ENCODE data around the gene TEDC2.

The TEDC2 gene

GRCh38 chr16:2459647-2460390, at the start of gene TEDC2:
TSS of gene TEDC2 (plus strand) at chr16:2460109. CDS start at chr16:2460145, 36 bp downstream.
- Histone ChIP-seq H3K9ac (ENCODE audit: insufficient read length, low read depth) (peak within 1 kb of the TSS; percentile 89), H3K9me3 (ENCODE audit: insufficient read depth, low read length) (no peaks in the 10 kb centered on the region), H3K4me1 (ENCODE audit: insufficient read depth, insufficient read length) (peaks cover 43% of the 10 kb centered on the region), H3K4me3 (ENCODE audit: insufficient read length, low read depth) (peak within 1 kb of the TSS; percentile 72), H3K27me3 (ENCODE audit: insufficient read depth, insufficient read length) (no peaks in the 10 kb centered on the region), H3K36me3 (ENCODE audit: insufficient read depth, insufficient read length, low read length) (peaks cover 75% of the 10 kb centered on the region)
- TF ChIP-seq ZNF274 (IDR thresholded peaks at IDR 0.05; ENCODE audit: low read depth, low read length) (no peak), SUZ12 (IDR thresholded peaks at IDR 0.05; ENCODE audit: extremely low read depth, insufficient read depth, insufficient read length) (no peak), YY1 (IDR thresholded peaks at IDR 0.05; ENCODE audit: insufficient read depth, insufficient read length) (no peak)
- DNase-seq (ENCODE audit: low read depth, low spot score): peak; percentile 96

GRCh38 chr16:2415085-2415484, 44.8 kb upstream of the TEDC2 start:
- no peak overlapping the region for H3K9ac ChIP-seq (ENCODE audit: insufficient read length, low read depth)
- DNase-seq (ENCODE audit: low read depth, low spot score): no peak
- H3K36me3 ChIP-seq (ENCODE audit: insufficient read depth, insufficient read length, low read length): no peaks in the 10 kb centered on the region

GRCh38 chr16:2420035-2420434, 39.9 kb upstream of the TEDC2 start:
- TF ChIP-seq ZNF274 (IDR thresholded peaks at IDR 0.05; ENCODE audit: low read depth, low read length) (no peak), SUZ12 (IDR thresholded peaks at IDR 0.05; ENCODE audit: extremely low read depth, insufficient read depth, insufficient read length) (no peak), YY1 (IDR thresholded peaks at IDR 0.05; ENCODE audit: insufficient read depth, insufficient read length) (no peak)
- H3K4me3 ChIP-seq (ENCODE audit: insufficient read length, low read depth): no peak overlapping the region
- H3K9me3 ChIP-seq (ENCODE audit: insufficient read depth, low read length): no peaks in the 10 kb centered on the region

More at GRCh38 chr16:2415085-2415484, 44.8 kb upstream of the TEDC2 start:
- TF ChIP-seq SUZ12 (IDR thresholded peaks at IDR 0.05; ENCODE audit: extremely low read depth, insufficient read depth, insufficient read length) (no peak), YY1 (IDR thresholded peaks at IDR 0.05; ENCODE audit: insufficient read depth, insufficient read length) (no peak), ZNF274 (IDR thresholded peaks at IDR 0.05; ENCODE audit: low read depth, low read length) (no peak)
- Histone ChIP-seq H3K4me3 (ENCODE audit: insufficient read length, low read depth) (no peak overlapping the region), H3K27me3 (ENCODE audit: insufficient read depth, insufficient read length) (no peaks in the 10 kb centered on the region), H3K9me3 (ENCODE audit: insufficient read depth, low read length) (no peaks in the 10 kb centered on the region), H3K4me1 (ENCODE audit: insufficient read depth, insufficient read length) (no peaks in the 10 kb centered on the region)

GRCh38 chr16:2422123-2422867, 37.6 kb upstream of the TEDC2 start:
- no peak for DNase-seq (ENCODE audit: low read depth, low spot score)
- H3K9ac ChIP-seq (ENCODE audit: insufficient read length, low read depth): no peak overlapping the region
- H3K27me3 ChIP-seq (ENCODE audit: insufficient read depth, insufficient read length): no peaks in the 10 kb centered on the region
- H3K9me3 ChIP-seq (ENCODE audit: insufficient read depth, low read length): no peaks in the 10 kb centered on the region
- H3K36me3 ChIP-seq (ENCODE audit: insufficient read depth, insufficient read length, low read length): no peaks in the 10 kb centered on the region
- no peak overlapping the region for H3K4me3 ChIP-seq (ENCODE audit: insufficient read length, low read depth)
- no peak for TF ChIP-seq SUZ12 (IDR thresholded peaks at IDR 0.05; ENCODE audit: extremely low read depth, insufficient read depth, insufficient read length)
- no peak for TF ChIP-seq YY1 (IDR thresholded peaks at IDR 0.05; ENCODE audit: insufficient read depth, insufficient read length)
- no peak for TF ChIP-seq ZNF274 (IDR thresholded peaks at IDR 0.05; ENCODE audit: low read depth, low read length)
- peaks cover 15% of the 10 kb centered on the region for H3K4me1 ChIP-seq (ENCODE audit: insufficient read depth, insufficient read length)

More at GRCh38 chr16:2420035-2420434, 39.9 kb upstream of the TEDC2 start:
- H3K36me3 ChIP-seq (ENCODE audit: insufficient read depth, insufficient read length, low read length): no peaks in the 10 kb centered on the region
- peaks cover 8% of the 10 kb centered on the region for H3K4me1 ChIP-seq (ENCODE audit: insufficient read depth, insufficient read length)
- no peak for DNase-seq (ENCODE audit: low read depth, low spot score)
- no peak overlapping the region for H3K9ac ChIP-seq (ENCODE audit: insufficient read length, low read depth)
- H3K27me3 ChIP-seq (ENCODE audit: insufficient read depth, insufficient read length): no peaks in the 10 kb centered on the region

GRCh38 chr16:2424061-2425007, 35.6 kb upstream of the TEDC2 start:
- TF ChIP-seq YY1 (IDR thresholded peaks at IDR 0.05; ENCODE audit: insufficient read depth, insufficient read length) (no peak), SUZ12 (IDR thresholded peaks at IDR 0.05; ENCODE audit: extremely low read depth, insufficient read depth, insufficient read length) (no peak), ZNF274 (IDR thresholded peaks at IDR 0.05; ENCODE audit: low read depth, low read length) (no peak)

GRCh38 chr16:2425008-2425518, 34.8 kb upstream of the TEDC2 start:
- DNase-seq (ENCODE audit: low read depth, low spot score): no peak
- no peak overlapping the region for H3K4me3 ChIP-seq (ENCODE audit: insufficient read length, low read depth)
- H3K4me1 ChIP-seq (ENCODE audit: insufficient read depth, insufficient read length): peaks cover 20% of the 10 kb centered on the region
- TF ChIP-seq YY1 (IDR thresholded peaks at IDR 0.05; ENCODE audit: insufficient read depth, insufficient read length) (no peak), SUZ12 (IDR thresholded peaks at IDR 0.05; ENCODE audit: extremely low read depth, insufficient read depth, insufficient read length) (no peak), ZNF274 (IDR thresholded peaks at IDR 0.05; ENCODE audit: low read depth, low read length) (no peak)
- H3K36me3 ChIP-seq (ENCODE audit: insufficient read depth, insufficient read length, low read length): no peaks in the 10 kb centered on the region
- no peaks in the 10 kb centered on the region for H3K9me3 ChIP-seq (ENCODE audit: insufficient read depth, low read length)
- no peak overlapping the region for H3K9ac ChIP-seq (ENCODE audit: insufficient read length, low read depth)
- no peaks in the 10 kb centered on the region for H3K27me3 ChIP-seq (ENCODE audit: insufficient read depth, insufficient read length)

More at GRCh38 chr16:2424061-2425007, 35.6 kb upstream of the TEDC2 start:
- peaks cover 20% of the 10 kb centered on the region for H3K4me1 ChIP-seq (ENCODE audit: insufficient read depth, insufficient read length)
- no peak overlapping the region for H3K9ac ChIP-seq (ENCODE audit: insufficient read length, low read depth)
- no peaks in the 10 kb centered on the region for H3K36me3 ChIP-seq (ENCODE audit: insufficient read depth, insufficient read length, low read length)
- H3K4me3 ChIP-seq (ENCODE audit: insufficient read length, low read depth): no peak overlapping the region
- H3K27me3 ChIP-seq (ENCODE audit: insufficient read depth, insufficient read length): no peaks in the 10 kb centered on the region
- DNase-seq (ENCODE audit: low read depth, low spot score): no peak
- H3K9me3 ChIP-seq (ENCODE audit: insufficient read depth, low read length): no peaks in the 10 kb centered on the region
